HG03045 (cell line): ENCODE results near the gene PNKP.
"Not testable (repeated sequence)": the region's sequence is repeated elsewhere in the genome, so short reads cannot be mapped to it uniquely, and the experiment has no call there.

Experiments
- ATAC-seq: cut with Tn5 transposase; IDR thresholded peaks from one replicate; pipeline ENCODE4 v1.9.1; 2021; ENCODE audit warnings: mild to moderate bottlenecking, moderate library complexity; ENCODE audit not compliant: unreplicated experiment

PNKP gene

GRCh38 chr19:49824662-49825061, 42.7 kb downstream of the PNKP start:
- ATAC-seq: no peak

GRCh38 chr19:49823472-49823871, 43.9 kb downstream of the PNKP start:
- no peak for ATAC-seq

GRCh38 chr19:49820125-49820524, 47.3 kb downstream of the PNKP start:
- no peak for ATAC-seq

GRCh38 chr19:49819452-49820115, 47.8 kb downstream of the PNKP start:
- ATAC-seq: not testable (repeated sequence)

GRCh38 chr19:49818649-49819370, 48.6 kb downstream of the PNKP start:
- ATAC-seq: no peak

- ATAC-seq: peak; percentile 68
Observed at GRCh38 chr19:49817964-49818648, 49.3 kb downstream of the PNKP start, which contains the start of gene MED25. TSS of gene MED25 (plus strand) at chr19:49818289. CDS start at chr19:49818342, 53 bp downstream.

GRCh38 chr19:49816590-49816989, 50.8 kb downstream of the PNKP start:
- ATAC-seq: no peak

GRCh38 chr19:49814010-49814409, 53.4 kb downstream of the PNKP start:
- ATAC-seq: no peak

- peak; percentile 47 for ATAC-seq
Observed at GRCh38 chr19:49812997-49813861, 54.1 kb downstream of the PNKP start, which contains the start of gene FUZ. TSS of gene FUZ (minus strand) at chr19:49813292. CDS start at chr19:49813106, 186 bp downstream.

- ATAC-seq: no peak
Observed at GRCh38 chr19:49812452-49812996, 54.9 kb downstream of the PNKP start.

GRCh38 chr19:49811328-49811727, 56.0 kb downstream of the PNKP start:
- ATAC-seq: no peak
